ENCODE results near the gene HIP1R. TPM values are rescaled to one million over a fixed set of nuclear protein-coding genes. Genes with fewer than 3 reads are reported as not detected.
"Not testable (repeated sequence)": the region's sequence is repeated elsewhere in the genome, so short reads cannot be mapped to it uniquely, and the experiment has no call there.

HIP1R gene
- total RNA-seq, 1 donor, result 11.1 TPM

- no peak for DNase-seq (ENCODE audit: low read depth)
- TF ChIP-seq CTCF (IDR thresholded peaks at IDR 0.05; ENCODE audit: insufficient read depth, low read length), result no peak
- no peak overlapping the region for H3K4me3 ChIP-seq (ENCODE audit: low read depth, low read length)
Measured at GRCh38 chr12:122872815-122873361, 37.6 kb downstream of the HIP1R start.

- no peak for TF ChIP-seq CTCF (IDR thresholded peaks at IDR 0.05; ENCODE audit: insufficient read depth, low read length)
- no peak overlapping the region for H3K4me3 ChIP-seq (ENCODE audit: low read depth, low read length)
- DNase-seq (ENCODE audit: low read depth), result no peak
Measured at GRCh38 chr12:122873540-122873939, 38.3 kb downstream of the HIP1R start.

GRCh38 chr12:122874081-122874480 is 38.8 kb downstream of the HIP1R start:
- no peak for DNase-seq (ENCODE audit: low read depth)
- TF ChIP-seq CTCF (IDR thresholded peaks at IDR 0.05; ENCODE audit: insufficient read depth, low read length), result no peak
- no peak overlapping the region for H3K4me3 ChIP-seq (ENCODE audit: low read depth, low read length)

GRCh38 chr12:122875590-122876220 is 40.4 kb downstream of the HIP1R start:
- no peak overlapping the region for H3K4me3 ChIP-seq (ENCODE audit: low read depth, low read length)
- DNase-seq (ENCODE audit: low read depth), result no peak

GRCh38 chr12:122876281-122876680 is 41.0 kb downstream of the HIP1R start:
- not testable (repeated sequence) for H3K4me3 ChIP-seq (ENCODE audit: low read depth, low read length)

More at GRCh38 chr12:122875590-122876220, 40.4 kb downstream of the HIP1R start:
- TF ChIP-seq CTCF (IDR thresholded peaks at IDR 0.05; ENCODE audit: insufficient read depth, low read length), result no peak

GRCh38 chr12:122876731-122877130 is 41.5 kb downstream of the HIP1R start:
- TF ChIP-seq CTCF (IDR thresholded peaks at IDR 0.05; ENCODE audit: insufficient read depth, low read length), result no peak
- no peak overlapping the region for H3K4me3 ChIP-seq (ENCODE audit: low read depth, low read length)
- DNase-seq (ENCODE audit: low read depth), result no peak

More at GRCh38 chr12:122876281-122876680, 41.0 kb downstream of the HIP1R start:
- DNase-seq (ENCODE audit: low read depth), result not testable (repeated sequence)

- TF ChIP-seq CTCF (IDR thresholded peaks at IDR 0.05; ENCODE audit: insufficient read depth, low read length), result no peak
- no peak overlapping the region for H3K4me3 ChIP-seq (ENCODE audit: low read depth, low read length)
- DNase-seq (ENCODE audit: low read depth), result no peak
Measured at GRCh38 chr12:122878780-122879612, 43.7 kb downstream of the HIP1R start.
